ENCODE data around the gene UBN1.

The UBN1 gene, protein sequence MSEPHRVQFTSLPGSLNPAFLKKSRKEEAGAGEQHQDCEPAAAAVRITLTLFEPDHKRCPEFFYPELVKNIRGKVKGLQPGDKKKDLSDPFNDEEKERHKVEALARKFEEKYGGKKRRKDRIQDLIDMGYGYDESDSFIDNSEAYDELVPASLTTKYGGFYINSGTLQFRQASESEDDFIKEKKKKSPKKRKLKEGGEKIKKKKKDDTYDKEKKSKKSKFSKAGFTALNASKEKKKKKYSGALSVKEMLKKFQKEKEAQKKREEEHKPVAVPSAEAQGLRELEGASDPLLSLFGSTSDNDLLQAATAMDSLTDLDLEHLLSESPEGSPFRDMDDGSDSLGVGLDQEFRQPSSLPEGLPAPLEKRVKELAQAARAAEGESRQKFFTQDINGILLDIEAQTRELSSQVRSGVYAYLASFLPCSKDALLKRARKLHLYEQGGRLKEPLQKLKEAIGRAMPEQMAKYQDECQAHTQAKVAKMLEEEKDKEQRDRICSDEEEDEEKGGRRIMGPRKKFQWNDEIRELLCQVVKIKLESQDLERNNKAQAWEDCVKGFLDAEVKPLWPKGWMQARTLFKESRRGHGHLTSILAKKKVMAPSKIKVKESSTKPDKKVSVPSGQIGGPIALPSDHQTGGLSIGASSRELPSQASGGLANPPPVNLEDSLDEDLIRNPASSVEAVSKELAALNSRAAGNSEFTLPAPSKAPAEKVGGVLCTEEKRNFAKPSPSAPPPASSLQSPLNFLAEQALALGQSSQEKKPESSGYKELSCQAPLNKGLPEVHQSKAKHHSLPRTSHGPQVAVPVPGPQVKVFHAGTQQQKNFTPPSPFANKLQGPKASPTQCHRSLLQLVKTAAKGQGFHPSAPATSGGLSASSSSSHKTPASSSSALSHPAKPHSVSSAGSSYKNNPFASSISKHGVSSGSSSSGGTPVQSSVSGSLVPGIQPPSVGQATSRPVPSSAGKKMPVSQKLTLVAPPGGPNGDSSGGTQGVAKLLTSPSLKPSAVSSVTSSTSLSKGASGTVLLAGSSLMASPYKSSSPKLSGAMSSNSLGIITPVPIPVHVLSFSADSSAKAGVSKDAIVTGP (N-terminal part only)

DNA sequence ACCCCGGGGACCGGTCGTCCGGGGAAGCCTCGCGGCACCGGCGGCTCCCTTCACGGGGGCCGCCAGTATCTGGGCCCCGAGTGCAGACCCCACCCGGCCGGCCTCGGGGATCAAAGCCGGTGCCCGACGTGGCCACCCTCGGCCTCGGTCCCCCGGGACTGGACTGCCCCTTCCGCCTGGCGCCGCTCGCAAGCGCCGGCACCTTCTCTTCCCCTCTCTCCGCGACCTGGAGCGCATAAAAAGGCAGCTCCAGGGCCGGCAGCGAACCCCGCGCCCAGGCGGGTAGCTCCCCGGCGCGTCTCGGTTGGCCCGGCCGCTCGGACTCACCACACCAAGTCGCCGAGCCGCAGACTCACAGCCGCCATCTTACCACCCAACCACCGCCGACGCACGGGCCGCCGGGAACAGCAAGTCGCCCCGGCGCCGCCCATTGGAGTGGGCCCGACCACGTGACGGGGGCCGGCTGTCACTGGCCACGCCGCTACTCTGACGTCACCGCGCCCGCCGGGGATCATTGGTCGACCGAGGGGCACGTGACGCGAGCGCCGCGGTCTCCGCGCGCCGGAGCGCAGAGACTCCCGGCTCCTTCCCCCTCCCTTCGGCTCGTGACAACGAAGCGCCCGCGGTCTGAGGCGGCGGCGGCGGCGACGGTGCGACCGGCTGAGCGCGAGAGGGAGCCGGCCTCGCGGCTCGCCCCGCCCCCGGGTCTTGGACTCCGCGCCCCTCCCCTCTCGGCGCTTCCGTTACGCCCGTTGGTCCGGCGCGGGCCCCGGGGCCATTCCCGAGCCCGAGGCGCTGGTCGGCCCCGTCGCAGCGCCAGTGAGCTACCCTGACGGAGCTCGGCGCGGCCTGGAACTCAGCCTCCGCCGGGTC, at the start of gene UBN1, which contains the start of gene GLYR1:
TSS of gene UBN1 (plus strand) at position 581 of the 873 bp plus-strand sequence. CDS start 5,437 bp downstream, outside the sequence.
TSS of gene GLYR1 (minus strand) at position 388 of the 873 bp plus-strand sequence. CDS start at position 365, 23 bp downstream.
- DNase-seq (ENCODE audit: low read depth, low spot score) = peak; percentile 24
- Histone ChIP-seq H3K4me3 (peak within 1 kb of the TSS; percentile 95), H3K9ac (ENCODE audit: insufficient read length) (peak within 1 kb of the TSS; percentile 98), H3K36me3 (ENCODE audit: insufficient read depth, low read length) (peaks cover 31% of the 10 kb centered on the region), H3K9me3 (ENCODE audit: low read depth, low read length) (no peaks in the 10 kb centered on the region), H3K27ac (peak within 1 kb of the TSS; percentile 82)
- TF ChIP-seq FOXP2 (optimal IDR thresholded peaks at IDR 0.05; ENCODE audit: control extremely low read depth, extremely low read length, insufficient read depth) (peak; percentile 51), EZH2 (IDR thresholded peaks at IDR 0.05) (no peak), POLR2AphosphoS5 (IDR thresholded peaks at IDR 0.05; ENCODE audit: borderline replicate concordance, low read depth, low read length) (peak; percentile 91)

DNA sequence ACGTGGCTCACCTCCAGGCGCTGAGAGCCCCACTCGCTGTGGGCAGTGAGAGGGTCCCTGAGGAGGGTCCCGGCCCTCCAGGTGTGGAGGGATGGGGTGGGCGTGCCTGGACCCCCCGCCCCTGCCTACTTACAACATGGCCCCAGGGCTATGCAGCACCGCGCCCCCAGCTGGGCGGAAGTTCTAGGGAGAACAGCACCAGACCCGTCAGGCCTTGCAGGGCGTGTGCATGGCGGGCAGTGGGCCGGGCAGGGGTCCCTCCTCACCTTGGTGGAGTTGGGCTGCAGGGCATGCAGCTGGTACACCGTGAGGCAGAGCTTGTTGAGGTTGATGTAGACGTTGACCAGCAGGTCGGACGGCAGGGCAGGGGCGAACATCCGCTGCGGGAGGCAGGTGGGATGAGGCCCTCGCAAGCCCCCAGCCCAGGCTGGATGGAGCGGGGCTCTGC, 49.5 kb upstream of the UBN1 start:
- no peak for TF ChIP-seq FOXP2 (optimal IDR thresholded peaks at IDR 0.05; ENCODE audit: control extremely low read depth, extremely low read length, insufficient read depth)
- TF ChIP-seq EZH2 (IDR thresholded peaks at IDR 0.05) = no peak
- TF ChIP-seq POLR2AphosphoS5 (IDR thresholded peaks at IDR 0.05; ENCODE audit: borderline replicate concordance, low read depth, low read length) = no peak
- no peaks in the 10 kb centered on the region for H3K9me3 ChIP-seq (ENCODE audit: low read depth, low read length)
- H3K27ac ChIP-seq = no peak overlapping the region
- DNase-seq (ENCODE audit: low read depth, low spot score) = no peak
- no peak overlapping the region for H3K4me3 ChIP-seq
- H3K9ac ChIP-seq (ENCODE audit: insufficient read length) = no peak overlapping the region
- no peaks in the 10 kb centered on the region for H3K36me3 ChIP-seq (ENCODE audit: insufficient read depth, low read length)

DNA sequence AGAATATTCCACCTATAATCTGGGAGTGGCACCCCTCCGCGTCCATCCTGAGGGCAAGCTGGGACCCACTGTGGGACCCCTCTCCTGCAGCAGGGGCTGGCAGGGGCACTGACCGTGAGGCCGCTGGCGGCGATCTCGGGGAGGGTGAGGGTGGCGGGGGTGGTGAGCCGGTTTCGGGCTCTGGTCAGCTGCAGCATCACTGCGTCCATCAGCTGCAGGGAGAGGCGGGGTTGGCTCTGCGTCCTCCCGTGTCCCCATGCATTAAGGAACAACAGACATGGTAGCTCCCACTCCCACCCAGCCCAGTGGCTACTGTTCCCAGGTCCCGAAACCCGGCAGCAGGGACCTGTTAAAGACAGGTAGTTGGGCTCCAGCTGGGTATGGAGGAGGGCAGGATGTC, 48.8 kb upstream of the UBN1 start:
- H3K4me3 ChIP-seq = no peak overlapping the region
- no peak overlapping the region for H3K27ac ChIP-seq
- no peaks in the 10 kb centered on the region for H3K36me3 ChIP-seq (ENCODE audit: insufficient read depth, low read length)
- H3K9ac ChIP-seq (ENCODE audit: insufficient read length) = no peak overlapping the region
- TF ChIP-seq FOXP2 (optimal IDR thresholded peaks at IDR 0.05; ENCODE audit: control extremely low read depth, extremely low read length, insufficient read depth) (no peak), EZH2 (IDR thresholded peaks at IDR 0.05) (no peak), POLR2AphosphoS5 (IDR thresholded peaks at IDR 0.05; ENCODE audit: borderline replicate concordance, low read depth, low read length) (no peak)
- no peak for DNase-seq (ENCODE audit: low read depth, low spot score)
- H3K9me3 ChIP-seq (ENCODE audit: low read depth, low read length) = no peaks in the 10 kb centered on the region

DNA sequence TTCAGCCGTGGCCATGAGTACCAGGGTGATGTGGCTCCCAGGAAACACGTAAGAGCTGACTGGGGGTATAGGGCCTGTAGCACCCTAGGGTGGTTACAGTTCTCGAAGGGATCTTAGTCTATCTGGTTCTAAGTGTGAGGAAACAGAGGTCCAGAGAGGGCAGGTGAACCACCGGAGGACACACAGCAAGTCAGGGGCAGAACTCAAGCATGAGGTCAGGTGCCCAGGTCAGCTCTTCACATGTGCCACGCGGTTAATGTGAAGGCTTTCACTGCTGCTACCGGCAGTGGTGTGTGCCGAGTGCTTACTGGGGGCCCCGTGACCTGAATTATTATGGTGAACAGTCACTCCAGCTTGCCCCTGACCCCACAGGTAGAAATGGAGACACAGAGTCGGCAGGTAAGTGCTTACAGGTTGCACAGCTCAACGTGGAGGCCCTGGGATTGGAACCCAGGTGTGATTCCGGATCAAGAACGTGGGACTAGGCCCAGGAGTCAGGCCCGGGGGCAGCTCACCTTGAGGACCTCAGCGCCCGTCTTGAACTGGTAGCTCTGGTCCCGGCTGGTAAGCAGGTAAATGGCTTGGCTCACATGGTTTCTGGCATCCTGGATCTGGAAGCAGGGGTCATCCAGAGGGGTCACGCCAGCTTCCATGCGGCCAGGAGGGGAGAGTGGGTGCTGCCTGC, 48.0 kb upstream of the UBN1 start:
- H3K4me3 ChIP-seq = no peak overlapping the region
- no peak for DNase-seq (ENCODE audit: low read depth, low spot score)
- no peaks in the 10 kb centered on the region for H3K9me3 ChIP-seq (ENCODE audit: low read depth, low read length)
- TF ChIP-seq FOXP2 (optimal IDR thresholded peaks at IDR 0.05; ENCODE audit: control extremely low read depth, extremely low read length, insufficient read depth) (no peak), POLR2AphosphoS5 (IDR thresholded peaks at IDR 0.05; ENCODE audit: borderline replicate concordance, low read depth, low read length) (no peak), EZH2 (IDR thresholded peaks at IDR 0.05) (no peak)
- H3K9ac ChIP-seq (ENCODE audit: insufficient read length) = no peak overlapping the region
- H3K36me3 ChIP-seq (ENCODE audit: insufficient read depth, low read length) = peaks cover 3% of the 10 kb centered on the region; the same call in 1 of the 2 replicates
- H3K27ac ChIP-seq = no peak overlapping the region

DNA sequence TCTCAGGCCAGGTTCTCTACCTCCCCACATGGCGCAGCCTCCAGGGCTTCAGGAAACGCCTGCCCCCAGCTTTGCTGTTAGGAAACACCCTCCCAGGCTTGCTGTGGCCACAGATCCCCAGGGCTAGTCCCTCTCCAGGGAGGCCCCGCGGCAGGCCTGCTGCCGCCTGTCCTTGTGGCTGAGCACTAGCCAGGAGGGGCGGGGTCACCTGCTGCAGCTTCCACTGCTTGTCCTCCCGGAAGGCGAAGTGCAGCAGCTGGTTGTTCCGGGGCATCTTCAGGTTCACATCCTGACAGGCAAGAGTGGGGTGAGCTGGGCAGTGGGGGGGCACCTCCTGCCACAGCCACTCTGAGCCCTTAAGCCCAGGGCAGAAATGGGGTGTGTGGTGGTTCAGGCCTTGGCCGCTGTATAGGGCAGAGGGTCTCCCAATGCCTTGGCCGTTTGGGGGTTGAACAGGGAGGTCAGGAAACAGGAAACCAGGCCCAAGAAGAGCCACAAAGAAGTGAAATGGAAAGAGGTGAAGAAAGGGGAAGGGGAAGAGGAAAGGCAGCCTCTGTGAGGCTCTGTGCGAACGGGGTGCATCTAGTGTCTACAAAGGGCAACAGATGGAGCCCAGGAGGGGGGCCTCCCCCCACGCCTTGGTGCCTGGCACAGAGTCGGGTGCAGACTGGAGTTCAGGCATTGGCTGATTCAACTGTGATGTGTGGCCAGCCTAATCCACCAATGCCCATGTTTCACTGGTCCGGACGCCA, 46.8 kb upstream of the UBN1 start:
- DNase-seq (ENCODE audit: low read depth, low spot score) = no peak
- no peaks in the 10 kb centered on the region for H3K9me3 ChIP-seq (ENCODE audit: low read depth, low read length)
- H3K4me3 ChIP-seq = no peak overlapping the region
- peaks cover 13% of the 10 kb centered on the region; the same call in 1 of the 2 replicates for H3K36me3 ChIP-seq (ENCODE audit: insufficient read depth, low read length)
- H3K9ac ChIP-seq (ENCODE audit: insufficient read length) = no peak overlapping the region
- TF ChIP-seq EZH2 (IDR thresholded peaks at IDR 0.05) (no peak), FOXP2 (optimal IDR thresholded peaks at IDR 0.05; ENCODE audit: control extremely low read depth, extremely low read length, insufficient read depth) (no peak), POLR2AphosphoS5 (IDR thresholded peaks at IDR 0.05; ENCODE audit: borderline replicate concordance, low read depth, low read length) (no peak)
- H3K27ac ChIP-seq = no peak overlapping the region

DNA sequence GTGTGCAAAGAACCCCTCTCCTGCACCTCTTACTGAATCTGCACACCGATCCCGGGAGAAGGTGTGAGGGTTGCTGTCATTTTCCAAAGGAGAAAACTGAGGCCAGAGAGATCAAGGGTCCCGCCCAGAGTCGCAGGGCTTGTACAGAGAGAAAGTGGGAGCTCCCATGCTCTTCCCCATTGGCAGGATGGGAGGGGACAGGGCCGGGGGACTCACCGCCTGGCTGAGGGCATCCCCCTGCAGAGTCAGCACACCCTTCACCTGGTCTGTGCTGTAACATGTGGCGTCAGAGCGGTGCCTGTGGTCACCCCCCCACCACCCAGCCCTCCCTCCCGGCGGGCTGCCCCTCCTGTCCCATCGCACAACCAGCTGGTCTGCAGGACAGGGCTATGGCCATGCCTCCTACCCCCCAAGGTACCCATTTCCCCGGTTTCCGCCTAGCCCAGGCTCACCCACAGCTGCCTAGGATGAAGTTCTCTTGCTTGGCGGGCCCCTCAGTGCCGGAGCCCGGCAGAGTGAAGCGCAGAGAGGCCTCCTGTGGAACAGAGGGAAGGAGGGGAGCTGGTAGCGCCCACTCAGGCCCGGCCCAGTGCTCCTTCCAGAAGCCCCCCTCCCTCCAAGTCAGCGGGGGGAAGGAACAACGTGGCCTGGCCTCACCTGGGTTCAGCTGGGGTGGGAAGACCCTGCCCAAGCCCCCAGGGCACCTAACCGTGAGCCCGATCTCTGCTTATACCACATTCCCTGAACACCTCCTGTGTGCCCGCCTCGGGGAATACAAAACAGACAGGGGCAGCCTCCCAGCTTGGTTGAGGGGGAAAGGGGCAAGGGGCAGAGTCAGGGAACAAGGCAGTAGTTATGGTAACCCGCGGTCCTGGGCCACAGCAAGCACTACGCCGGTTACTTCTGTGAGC, 46.0 kb upstream of the UBN1 start:
- TF ChIP-seq POLR2AphosphoS5 (IDR thresholded peaks at IDR 0.05; ENCODE audit: borderline replicate concordance, low read depth, low read length) (no peak), FOXP2 (optimal IDR thresholded peaks at IDR 0.05; ENCODE audit: control extremely low read depth, extremely low read length, insufficient read depth) (no peak), EZH2 (IDR thresholded peaks at IDR 0.05) (no peak)
- peaks cover 13% of the 10 kb centered on the region; the same call in 1 of the 2 replicates for H3K36me3 ChIP-seq (ENCODE audit: insufficient read depth, low read length)
- no peak for DNase-seq (ENCODE audit: low read depth, low spot score)
- no peaks in the 10 kb centered on the region for H3K9me3 ChIP-seq (ENCODE audit: low read depth, low read length)
- no peak overlapping the region for H3K27ac ChIP-seq
- H3K9ac ChIP-seq (ENCODE audit: insufficient read length) = no peak overlapping the region
- H3K4me3 ChIP-seq = peak overlapping the region; percentile 96

Measured in SK-N-MC (cell line).